GM12874 (cell line): Measurements from ENCODE around the gene GALNT8.

Source experiments
- TF ChIP-seq, protein P1 (sequence below): IDR thresholded peaks from 2 replicates; pipeline ENCODE4 v1.5.1; 2011; ENCODE audit warnings: low read depth, mild to moderate bottlenecking, control low read depth, low read length, moderate library complexity; ENCODE audit not compliant: insufficient read depth

GALNT8 gene

GRCh38 chr12:4703676-4704075 lies 16.5 kb upstream of the GALNT8 start:
- TF ChIP-seq, protein P1, sequence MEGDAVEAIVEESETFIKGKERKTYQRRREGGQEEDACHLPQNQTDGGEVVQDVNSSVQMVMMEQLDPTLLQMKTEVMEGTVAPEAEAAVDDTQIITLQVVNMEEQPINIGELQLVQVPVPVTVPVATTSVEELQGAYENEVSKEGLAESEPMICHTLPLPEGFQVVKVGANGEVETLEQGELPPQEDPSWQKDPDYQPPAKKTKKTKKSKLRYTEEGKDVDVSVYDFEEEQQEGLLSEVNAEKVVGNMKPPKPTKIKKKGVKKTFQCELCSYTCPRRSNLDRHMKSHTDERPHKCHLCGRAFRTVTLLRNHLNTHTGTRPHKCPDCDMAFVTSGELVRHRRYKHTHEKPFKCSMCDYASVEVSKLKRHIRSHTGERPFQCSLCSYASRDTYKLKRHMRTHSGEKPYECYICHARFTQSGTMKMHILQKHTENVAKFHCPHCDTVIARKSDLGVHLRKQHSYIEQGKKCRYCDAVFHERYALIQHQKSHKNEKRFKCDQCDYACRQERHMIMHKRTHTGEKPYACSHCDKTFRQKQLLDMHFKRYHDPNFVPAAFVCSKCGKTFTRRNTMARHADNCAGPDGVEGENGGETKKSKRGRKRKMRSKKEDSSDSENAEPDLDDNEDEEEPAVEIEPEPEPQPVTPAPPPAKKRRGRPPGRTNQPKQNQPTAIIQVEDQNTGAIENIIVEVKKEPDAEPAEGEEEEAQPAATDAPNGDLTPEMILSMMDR = no peak

GRCh38 chr12:4705824-4706223 lies 14.4 kb upstream of the GALNT8 start:
- TF ChIP-seq, protein P1 = no peak

DNA sequence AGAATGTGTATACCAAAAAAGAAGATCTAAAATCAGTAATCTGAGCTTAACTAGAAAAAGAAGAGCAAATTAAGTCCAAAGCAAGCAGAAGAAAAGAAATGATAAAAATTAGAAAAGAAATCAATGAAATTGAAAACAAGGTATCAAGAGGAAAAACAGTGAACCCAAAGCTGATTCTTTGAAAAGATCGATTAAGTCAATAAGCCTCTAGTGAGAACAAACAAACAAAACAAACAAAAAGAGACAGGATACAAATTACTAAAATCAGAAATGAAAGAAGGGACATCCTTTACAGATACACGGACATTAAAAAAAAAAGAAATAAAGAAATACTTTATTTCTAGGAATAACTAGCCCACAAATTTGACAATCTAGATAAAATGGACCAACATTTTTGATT lies 12.9 kb upstream of the GALNT8 start:
- TF ChIP-seq, protein P1 = no peak

DNA sequence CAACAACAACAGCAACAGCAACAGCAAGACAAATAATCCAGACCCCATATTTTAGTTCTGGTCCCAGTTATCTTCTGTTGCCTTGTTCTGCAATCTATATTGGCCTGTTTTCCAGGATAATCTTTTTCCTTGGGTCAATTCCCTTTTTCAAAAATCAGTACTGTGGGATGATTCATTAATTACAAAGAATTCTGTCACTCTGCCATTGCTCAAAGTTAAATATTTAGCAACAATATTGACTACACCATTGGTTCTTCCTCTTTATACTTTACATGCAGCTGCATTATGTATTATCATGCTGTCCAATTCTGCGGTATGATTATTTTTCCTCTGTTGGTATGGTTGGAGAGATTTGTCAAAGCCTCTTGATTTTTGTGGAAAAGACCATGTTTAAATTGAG lies 10.1 kb upstream of the GALNT8 start:
- TF ChIP-seq, protein P1 = no peak

- TF ChIP-seq, protein P1 = no peak
These were observed 5.3 kb upstream of the GALNT8 start for GRCh38 chr12:4714879-4715278.

- TF ChIP-seq, protein P1 = no peak
These were observed 2.4 kb upstream of the GALNT8 start for GRCh38 chr12:4717806-4718205.

DNA sequence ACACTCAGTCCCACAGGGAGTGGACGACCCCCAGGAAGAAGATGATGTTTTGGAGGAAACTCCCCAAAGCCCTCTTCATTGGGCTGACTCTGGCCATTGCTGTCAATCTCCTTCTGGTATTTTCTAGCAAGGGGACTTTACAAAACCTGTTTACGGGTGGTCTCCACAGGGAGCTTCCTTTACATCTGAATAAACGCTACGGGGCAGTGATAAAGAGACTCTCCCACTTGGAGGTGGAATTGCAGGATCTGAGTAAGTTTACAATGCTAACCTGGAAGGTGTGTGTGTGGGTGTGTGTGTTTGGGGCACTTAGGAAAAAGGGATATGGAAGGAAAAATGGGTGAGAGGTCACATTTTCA lies 416 bp downstream of the GALNT8 start:
- TF ChIP-seq, protein P1 = no peak

DNA sequence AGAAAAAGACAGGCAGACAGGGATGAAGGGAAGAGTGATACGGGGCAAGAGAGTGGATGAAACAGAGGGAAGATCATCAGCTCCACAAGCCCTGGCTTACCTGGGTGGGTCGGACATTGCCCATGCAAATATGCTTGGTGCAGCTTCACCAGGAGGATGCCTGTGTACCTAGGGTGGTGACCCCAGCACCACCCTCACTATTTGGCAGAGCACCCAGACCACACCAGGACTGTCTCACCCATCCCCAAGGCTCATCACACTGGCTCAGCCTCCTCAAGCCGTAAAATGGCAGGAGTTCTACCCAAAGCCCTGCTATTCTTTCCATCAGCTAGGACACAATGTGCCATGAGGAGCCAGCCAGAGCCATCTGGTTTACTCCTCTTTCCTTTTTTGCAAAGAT lies 3.0 kb downstream of the GALNT8 start:
- TF ChIP-seq, protein P1 = no peak
